Calu3 (cell line): ENCODE measurements around the gene ULK2. TPM values are rescaled to one million over a fixed set of nuclear protein-coding genes. Genes with fewer than 3 reads are reported as not detected.

Source experiments
- BruUV-seq: library from RNA; stranded (reverse); fragments of 400-500 nt; replicated peaks from 2 replicates; lab custom pipeline; 2021; lab: Mats Ljungman, UMichigan
- CTCF ChIA-PET: fragments of 300-600 bp; sonication (Branson Sonifier 250); formaldehyde crosslinking; loops from one replicate; lab custom pipeline; 2022; ENCODE audit warnings: antibody characterized with exemption; lab: Charles Lee
- DNase-seq: peaks from one replicate; pipeline ENCODE4 v3.0.0; 2022
- H3K27ac Mint-ChIP-seq: one replicate; pipeline ENCODE4 v1.8.0; 2022; ENCODE audit warnings: mixed read lengths; ENCODE audit not compliant: unreplicated experiment
- H3K27me3 Mint-ChIP-seq: one replicate; pipeline ENCODE4 v1.8.0; 2022; ENCODE audit warnings: mixed read lengths; ENCODE audit not compliant: unreplicated experiment
- H3K36me3 Mint-ChIP-seq: one replicate; pipeline ENCODE4 v1.8.0; 2022; ENCODE audit warnings: mild to moderate bottlenecking, moderate library complexity, mixed read lengths; ENCODE audit not compliant: insufficient read depth, unreplicated experiment
- H3K4me1 Mint-ChIP-seq: one replicate; pipeline ENCODE4 v1.8.0; 2022; ENCODE audit warnings: mild to moderate bottlenecking, low read depth, mixed read lengths; ENCODE audit not compliant: unreplicated experiment
- H3K4me3 Mint-ChIP-seq: one replicate; pipeline ENCODE4 v1.8.0; 2022; ENCODE audit warnings: mild to moderate bottlenecking, low read depth, moderate library complexity, mixed read lengths; ENCODE audit not compliant: unreplicated experiment
- H3K9me3 Mint-ChIP-seq: one replicate; pipeline ENCODE4 v1.8.0; 2022; ENCODE audit warnings: low read depth, mixed read lengths; ENCODE audit not compliant: unreplicated experiment
- CTCF ChIP-seq: fragments of 200-600 bp; IDR thresholded peaks from one replicate; pipeline ENCODE4 v1.8.0; 2022; ENCODE audit warnings: antibody characterized with exemption; ENCODE audit not compliant: unreplicated experiment
- intact Hi-C: fragments of 100-400 bp; cut with micrococcal nuclease; formaldehyde crosslinking; loops from one replicate; pipeline ENCODE4 v1.10.0; 2022; ENCODE audit not compliant: unreplicated experiment
- total RNA-seq: library from RNA; stranded (reverse); gene quantifications from 2 replicates; pipeline ENCODE4 v1.2.3, GENCODE V29; 2022

The ULK2 gene
- total RNA-seq, 1 experiment from 2014 or later, result 4.7 TPM

- no peak overlapping the region for H3K27ac Mint-ChIP-seq
- BruUV-seq, result no TSS peak
- no peak overlapping the region for H3K4me3 Mint-ChIP-seq
- no peak for TF ChIP-seq CTCF
- intact Hi-C loops, result no loop called here
- H3K9me3 Mint-ChIP-seq, result no peaks in the 10 kb centered on the region
- H3K27me3 Mint-ChIP-seq, result peaks cover 31% of the 10 kb centered on the region
- H3K36me3 Mint-ChIP-seq, result no peaks in the 10 kb centered on the region
- CTCF ChIA-PET, result interaction anchor here (0.9 kb wide), 1 partner anchor 380 kb away, joined by 3 read pairs; no protein-coding TSS in a partner anchor
- H3K4me1 Mint-ChIP-seq, result peaks cover 14% of the 10 kb centered on the region
- DNase-seq, result no peak
Observed at GRCh38 chr17:19757536-19758180, 110.1 kb downstream of the ULK2 start.

- Mint-ChIP-seq H3K36me3 (no peaks in the 10 kb centered on the region), H3K4me1 (peaks cover 22% of the 10 kb centered on the region), H3K27me3 (peaks cover 31% of the 10 kb centered on the region), H3K27ac (no peak overlapping the region), H3K9me3 (no peaks in the 10 kb centered on the region), H3K4me3 (no peak overlapping the region)
- DNase-seq, result no peak
- TF ChIP-seq CTCF, result no peak
- BruUV-seq, result no TSS peak
- intact Hi-C loops, result no loop called here
- CTCF ChIA-PET, result no interaction called here
Observed at GRCh38 chr17:19756546-19756945, 111.2 kb downstream of the ULK2 start.

- Mint-ChIP-seq H3K4me3 (no peak overlapping the region), H3K4me1 (peaks cover 22% of the 10 kb centered on the region), H3K9me3 (no peaks in the 10 kb centered on the region), H3K27ac (no peak overlapping the region), H3K27me3 (peaks cover 26% of the 10 kb centered on the region), H3K36me3 (no peaks in the 10 kb centered on the region)
- no TSS peak for BruUV-seq
- no peak for DNase-seq
- intact Hi-C loops, result no loop called here
- TF ChIP-seq CTCF, result no peak
- CTCF ChIA-PET, result no interaction called here
Observed at GRCh38 chr17:19755821-19756510, 111.8 kb downstream of the ULK2 start.

GRCh38 chr17:19755392-19755791 is 112.3 kb downstream of the ULK2 start:
- no peak overlapping the region for H3K27ac Mint-ChIP-seq
- CTCF ChIA-PET, result interaction anchor here (0.6 kb wide), 1 partner anchor 138 kb away, joined by 3 read pairs; no protein-coding TSS in a partner anchor
- intact Hi-C loops, result no loop called here
- no peak for TF ChIP-seq CTCF
- H3K4me1 Mint-ChIP-seq, result peaks cover 22% of the 10 kb centered on the region
- no peak for DNase-seq
- H3K4me3 Mint-ChIP-seq, result no peak overlapping the region
- H3K27me3 Mint-ChIP-seq, result peaks cover 20% of the 10 kb centered on the region
- no peaks in the 10 kb centered on the region for H3K36me3 Mint-ChIP-seq
- no TSS peak for BruUV-seq
- H3K9me3 Mint-ChIP-seq, result no peaks in the 10 kb centered on the region
